ENCODE results near the gene STX8.

The STX8 gene

DNA sequence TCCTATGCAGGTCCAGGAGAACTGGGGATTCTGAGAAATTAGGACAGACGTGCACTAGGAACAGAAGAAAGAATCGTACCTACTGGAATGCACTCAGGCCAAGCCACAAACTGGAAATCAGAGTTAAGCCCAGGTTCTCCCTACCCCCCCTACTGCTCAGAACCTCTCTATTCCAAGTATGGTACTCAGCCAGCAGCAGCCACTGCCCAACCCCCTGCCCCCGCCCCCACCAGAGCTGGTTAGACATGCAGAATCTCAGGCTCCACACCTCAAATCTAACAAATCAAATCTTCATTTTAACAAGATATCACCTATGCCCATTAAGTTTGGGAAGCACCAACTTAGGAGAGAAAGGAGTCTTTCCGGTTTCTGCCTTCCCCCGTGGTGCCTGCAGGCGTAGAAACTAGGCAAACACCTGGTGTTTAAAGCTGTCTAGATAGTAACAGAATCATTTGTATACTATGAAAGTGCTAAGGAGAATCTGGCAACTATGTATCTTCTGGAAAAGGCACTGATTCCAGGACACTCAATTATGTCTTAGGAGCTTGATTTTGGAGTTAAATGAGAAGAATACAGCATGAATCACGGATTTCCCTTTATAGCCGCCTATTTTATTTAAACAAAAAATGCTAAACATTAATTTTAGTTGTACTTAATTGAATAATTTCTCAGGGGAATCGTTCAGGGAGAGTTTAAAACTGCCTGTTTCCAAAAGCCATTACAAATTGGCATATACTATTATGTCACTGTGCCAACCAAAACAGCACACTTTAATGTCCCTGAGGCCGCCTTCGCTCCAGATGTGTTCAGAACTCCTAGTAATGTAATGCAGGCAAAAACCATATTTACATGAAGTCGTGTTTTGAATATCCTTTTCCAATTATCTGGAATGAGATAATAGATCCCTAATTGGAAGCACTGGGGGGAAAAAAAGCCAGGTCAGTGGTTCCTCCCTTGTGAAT is 166.5 kb downstream of the STX8 start (continued):
- TF ChIP-seq ZNF510 (tag by site-specific recombination; IDR thresholded peaks at IDR 0.05; ENCODE audit: insufficient replicate concordance) (no peak), ZNF785 (tag by site-specific recombination; IDR thresholded peaks at IDR 0.05) (no peak), PRDM6 (tag by site-specific recombination; IDR thresholded peaks at IDR 0.05) (peak; percentile 80), ZNF335 (tag by site-specific recombination; conservative IDR thresholded peaks at IDR 0.05) (peak; percentile 54), KLF10 (tag by site-specific recombination; IDR thresholded peaks at IDR 0.05) (no peak)

DNA sequence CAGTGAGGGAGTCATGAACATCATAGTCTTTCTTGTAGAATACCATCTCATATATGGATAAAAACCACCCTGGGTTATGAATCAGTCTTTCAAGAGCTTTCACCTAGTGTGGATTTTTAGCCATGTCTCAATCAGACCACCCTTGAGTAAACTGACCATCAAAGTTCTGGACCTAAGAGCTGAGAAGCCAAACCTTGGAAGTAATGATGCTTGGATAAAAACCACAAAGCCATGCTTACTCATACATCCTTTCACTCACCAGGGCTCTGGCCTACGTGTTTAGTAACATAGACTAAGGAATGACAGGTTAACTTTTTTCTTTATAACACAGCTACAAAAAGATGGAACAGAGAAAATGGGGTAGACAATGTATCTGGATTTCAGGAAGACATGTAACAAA is 167.2 kb downstream of the STX8 start:
- H3K9me3 ChIP-seq (ENCODE audit: control insufficient read depth, insufficient read depth, low read depth, low read length), result no peaks in the 10 kb centered on the region; the same call in 1 of the 2 replicates
- H3K36me3 ChIP-seq (ENCODE audit: control insufficient read depth in 2 of 2, insufficient read depth in 1 of 2, low read length in 2 of 2), result no peaks in the 10 kb centered on the region
- H3K27ac ChIP-seq (ENCODE audit: extremely low read depth, low read depth, low read length), result no peak overlapping the region
- TF ChIP-seq OSR2 (tag by site-specific recombination; IDR thresholded peaks at IDR 0.05) (no peak), KLF17 (tag by site-specific recombination; IDR thresholded peaks at IDR 0.05) (no peak), ZNF626 (tag by site-specific recombination; IDR thresholded peaks at IDR 0.05) (no peak), TRIM28 (IDR thresholded peaks at IDR 0.05; ENCODE audit: borderline replicate concordance, low read length) (no peak), ZNF837 (tag by site-specific recombination; IDR thresholded peaks at IDR 0.05) (no peak), SP3 (tag by site-specific recombination; IDR thresholded peaks at IDR 0.05) (no peak), ZNF585B (tag by site-specific recombination; IDR thresholded peaks at IDR 0.05) (no peak)
- ChIA-PET CTCF (no interaction called here), POLR2A (no interaction called here)
- H3K4me3 ChIP-seq (ENCODE audit: low read depth, low read length), result no peak overlapping the region
- peaks cover 23% of the 10 kb centered on the region for H3K4me1 ChIP-seq (ENCODE audit: control insufficient read depth, insufficient read depth, low read length)

- peaks cover 23% of the 10 kb centered on the region for H3K4me1 ChIP-seq (ENCODE audit: control insufficient read depth, insufficient read depth, low read length)
- ChIA-PET POLR2A (no interaction called here), CTCF (interaction anchor here (1.0 to 2.0 kb wide), 3 partner anchors 37 to 408 kb away, joined by 3 to 7 read pairs (median 5); no protein-coding TSS in a partner anchor)
- no peak overlapping the region for H3K27ac ChIP-seq (ENCODE audit: extremely low read depth, low read depth, low read length)
- H3K9me3 ChIP-seq (ENCODE audit: control insufficient read depth, insufficient read depth, low read depth, low read length), result no peaks in the 10 kb centered on the region; the same call in 1 of the 2 replicates
- H3K36me3 ChIP-seq (ENCODE audit: control insufficient read depth in 2 of 2, insufficient read depth in 1 of 2, low read length in 2 of 2), result no peaks in the 10 kb centered on the region
- no peak overlapping the region for H3K4me3 ChIP-seq (ENCODE audit: low read depth, low read length)
- TF ChIP-seq ZNF560 (tag by site-specific recombination; IDR thresholded peaks at IDR 0.05; ENCODE audit: borderline replicate concordance) (no peak), SCRT2 (tag by site-specific recombination; IDR thresholded peaks at IDR 0.05) (peak; percentile 47; the same call in 1 of the 2 replicates), ZNF157 (tag by site-specific recombination; IDR thresholded peaks at IDR 0.05) (no peak), ZNF2 (tag by site-specific recombination; IDR thresholded peaks at IDR 0.05) (no peak), ZNF677 (tag by site-specific recombination; IDR thresholded peaks at IDR 0.05) (no peak), TRIM28 (IDR thresholded peaks at IDR 0.05; ENCODE audit: borderline replicate concordance, low read length) (no peak), ZNF138 (tag by site-specific recombination; IDR thresholded peaks at IDR 0.05; ENCODE audit: borderline replicate concordance) (no peak), ZNF19 (tag by site-specific recombination; IDR thresholded peaks at IDR 0.05; ENCODE audit: low read depth) (no peak), ZNF214 (tag by site-specific recombination; IDR thresholded peaks at IDR 0.05; ENCODE audit: borderline replicate concordance) (no peak), ZNF792 (tag by site-specific recombination; IDR thresholded peaks at IDR 0.05) (no peak), ZNF10 (tag by site-specific recombination; IDR thresholded peaks at IDR 0.05) (no peak), KLF16 (tag by site-specific recombination; IDR thresholded peaks at IDR 0.05) (no peak), ZNF596 (tag by site-specific recombination; IDR thresholded peaks at IDR 0.05) (no peak), ZIC2 (tag by site-specific recombination; IDR thresholded peaks at IDR 0.05) (peak; percentile 21; the same call in 1 of the 2 replicates), ZNF645 (tag by site-specific recombination; IDR thresholded peaks at IDR 0.05) (no peak), ZEB2 (tag by site-specific recombination; IDR thresholded peaks at IDR 0.05) (no peak), ZSCAN23 (tag by site-specific recombination; IDR thresholded peaks at IDR 0.05) (no peak)
These were observed 169.5 kb downstream of the STX8 start for GRCh38 chr17:9406046-9406606.

Data from HEK293 (cell line).